HEK293 (cell line): ENCODE results near the gene TOP3A.

ENCODE experiments used
- SCRT2 ChIP-seq: fragments of 450-650 bp; formaldehyde crosslinking; IDR thresholded peaks from 2 replicates; pipeline ENCODE4 v1.5.1; 2016; ENCODE audit warnings: missing biosample characterization, missing genetic modification characterization
- SETDB1 ChIP-seq: IDR thresholded peaks from one replicate; pipeline ENCODE4 v1.6.1; 2017; ENCODE audit warnings: mild to moderate bottlenecking, low read length, moderate library complexity, mixed read lengths; ENCODE audit not compliant: insufficient read length
- YY1 ChIP-seq: fragments of 450-650 bp; formaldehyde crosslinking; IDR thresholded peaks from 2 replicates; pipeline ENCODE4 v1.5.1; 2018; ENCODE audit warnings: missing biosample characterization, missing genetic modification characterization
- ZNF23 ChIP-seq: fragments of 450-650 bp; formaldehyde crosslinking; IDR thresholded peaks from 2 replicates; pipeline ENCODE4 v1.5.1; 2016; ENCODE audit warnings: missing biosample characterization, missing genetic modification characterization, borderline replicate concordance
- ZNF248 ChIP-seq: fragments of 450-650 bp; formaldehyde crosslinking; IDR thresholded peaks from 2 replicates; pipeline ENCODE4 v1.5.1; 2017; ENCODE audit warnings: missing biosample characterization, missing genetic modification characterization
- ZNF529 ChIP-seq: fragments of 450-650 bp; formaldehyde crosslinking; IDR thresholded peaks from 2 replicates; pipeline ENCODE4 v1.5.1; 2017; ENCODE audit warnings: missing genetic modification characterization, missing biosample characterization; ENCODE audit not compliant: insufficient replicate concordance
- ZNF558 ChIP-seq: fragments of 450-650 bp; formaldehyde crosslinking; IDR thresholded peaks from 2 replicates; pipeline ENCODE4 v1.5.1; 2016; ENCODE audit warnings: missing biosample characterization, missing genetic modification characterization
- ZSCAN30 ChIP-seq: fragments of 450-650 bp; IDR thresholded peaks from 2 replicates; pipeline ENCODE4 v1.5.1; 2018; ENCODE audit warnings: missing biosample characterization, mild to moderate bottlenecking, missing genetic modification characterization, moderate library complexity
- TF ChIP-seq, protein P1 (sequence below): fragments of 450-650 bp; formaldehyde crosslinking; IDR thresholded peaks from 2 replicates; pipeline ENCODE4 v1.5.1; 2016; ENCODE audit warnings: missing biosample characterization, missing genetic modification characterization
- TF ChIP-seq, protein P2 (sequence below): fragments of 450-650 bp; formaldehyde crosslinking; IDR thresholded peaks from 2 replicates; pipeline ENCODE4 v1.5.1; 2016; ENCODE audit warnings: missing biosample characterization, missing genetic modification characterization

DNA sequence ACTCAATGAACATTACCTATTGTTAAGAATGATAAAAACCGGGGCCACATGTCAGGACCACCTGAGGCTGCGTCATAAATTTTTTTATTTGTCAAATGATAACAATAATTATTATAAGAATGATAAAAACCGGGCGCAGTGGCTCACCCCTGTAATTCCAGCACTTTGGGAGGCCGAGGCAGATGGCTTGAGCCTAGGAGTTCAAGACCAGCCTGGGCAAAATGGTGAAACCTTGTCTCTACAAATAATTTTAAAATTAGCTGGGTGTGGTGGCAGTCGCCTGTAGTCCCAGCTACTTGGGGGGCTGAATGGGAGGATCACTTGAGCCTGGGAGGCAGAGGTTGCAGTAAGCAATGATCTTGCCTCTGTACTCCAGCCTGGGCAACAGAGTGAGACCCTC, 49.4 kb upstream of the TOP3A start:
- TF ChIP-seq YY1 (tag by site-specific recombination) (no peak), ZNF248 (tag by site-specific recombination) (no peak), ZNF529 (tag by site-specific recombination) (no peak), SCRT2 (tag by site-specific recombination) (no peak), ZNF558 (no peak), SETDB1 (no peak), ZNF23 (tag by site-specific recombination) (no peak), ZSCAN30 (tag by site-specific recombination) (no peak)
- TF ChIP-seq, protein P1, sequence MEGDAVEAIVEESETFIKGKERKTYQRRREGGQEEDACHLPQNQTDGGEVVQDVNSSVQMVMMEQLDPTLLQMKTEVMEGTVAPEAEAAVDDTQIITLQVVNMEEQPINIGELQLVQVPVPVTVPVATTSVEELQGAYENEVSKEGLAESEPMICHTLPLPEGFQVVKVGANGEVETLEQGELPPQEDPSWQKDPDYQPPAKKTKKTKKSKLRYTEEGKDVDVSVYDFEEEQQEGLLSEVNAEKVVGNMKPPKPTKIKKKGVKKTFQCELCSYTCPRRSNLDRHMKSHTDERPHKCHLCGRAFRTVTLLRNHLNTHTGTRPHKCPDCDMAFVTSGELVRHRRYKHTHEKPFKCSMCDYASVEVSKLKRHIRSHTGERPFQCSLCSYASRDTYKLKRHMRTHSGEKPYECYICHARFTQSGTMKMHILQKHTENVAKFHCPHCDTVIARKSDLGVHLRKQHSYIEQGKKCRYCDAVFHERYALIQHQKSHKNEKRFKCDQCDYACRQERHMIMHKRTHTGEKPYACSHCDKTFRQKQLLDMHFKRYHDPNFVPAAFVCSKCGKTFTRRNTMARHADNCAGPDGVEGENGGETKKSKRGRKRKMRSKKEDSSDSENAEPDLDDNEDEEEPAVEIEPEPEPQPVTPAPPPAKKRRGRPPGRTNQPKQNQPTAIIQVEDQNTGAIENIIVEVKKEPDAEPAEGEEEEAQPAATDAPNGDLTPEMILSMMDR (tag by site-specific recombination), result no peak
- TF ChIP-seq, protein P2, sequence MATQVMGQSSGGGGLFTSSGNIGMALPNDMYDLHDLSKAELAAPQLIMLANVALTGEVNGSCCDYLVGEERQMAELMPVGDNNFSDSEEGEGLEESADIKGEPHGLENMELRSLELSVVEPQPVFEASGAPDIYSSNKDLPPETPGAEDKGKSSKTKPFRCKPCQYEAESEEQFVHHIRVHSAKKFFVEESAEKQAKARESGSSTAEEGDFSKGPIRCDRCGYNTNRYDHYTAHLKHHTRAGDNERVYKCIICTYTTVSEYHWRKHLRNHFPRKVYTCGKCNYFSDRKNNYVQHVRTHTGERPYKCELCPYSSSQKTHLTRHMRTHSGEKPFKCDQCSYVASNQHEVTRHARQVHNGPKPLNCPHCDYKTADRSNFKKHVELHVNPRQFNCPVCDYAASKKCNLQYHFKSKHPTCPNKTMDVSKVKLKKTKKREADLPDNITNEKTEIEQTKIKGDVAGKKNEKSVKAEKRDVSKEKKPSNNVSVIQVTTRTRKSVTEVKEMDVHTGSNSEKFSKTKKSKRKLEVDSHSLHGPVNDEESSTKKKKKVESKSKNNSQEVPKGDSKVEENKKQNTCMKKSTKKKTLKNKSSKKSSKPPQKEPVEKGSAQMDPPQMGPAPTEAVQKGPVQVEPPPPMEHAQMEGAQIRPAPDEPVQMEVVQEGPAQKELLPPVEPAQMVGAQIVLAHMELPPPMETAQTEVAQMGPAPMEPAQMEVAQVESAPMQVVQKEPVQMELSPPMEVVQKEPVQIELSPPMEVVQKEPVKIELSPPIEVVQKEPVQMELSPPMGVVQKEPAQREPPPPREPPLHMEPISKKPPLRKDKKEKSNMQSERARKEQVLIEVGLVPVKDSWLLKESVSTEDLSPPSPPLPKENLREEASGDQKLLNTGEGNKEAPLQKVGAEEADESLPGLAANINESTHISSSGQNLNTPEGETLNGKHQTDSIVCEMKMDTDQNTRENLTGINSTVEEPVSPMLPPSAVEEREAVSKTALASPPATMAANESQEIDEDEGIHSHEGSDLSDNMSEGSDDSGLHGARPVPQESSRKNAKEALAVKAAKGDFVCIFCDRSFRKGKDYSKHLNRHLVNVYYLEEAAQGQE (tag by site-specific recombination), result no peak
